Measurements from ENCODE around the gene ZPBP.

Gene ZPBP

GRCh38 chr7:50125766-50126165, 32.7 kb upstream of the ZPBP start:
- H3K4me3 ChIP-seq (ENCODE audit: low read depth, low read length), result no peak overlapping the region
- DNase-seq (ENCODE audit: low read depth), result no peak
- TF ChIP-seq MAX (IDR thresholded peaks at IDR 0.05; ENCODE audit: low read depth, low read length), result no peak
- no peak for TF ChIP-seq POLR2A (IDR thresholded peaks at IDR 0.05; ENCODE audit: extremely low read depth, insufficient read length)
- TF ChIP-seq MYC (IDR thresholded peaks at IDR 0.05; ENCODE audit: low read depth, low read length), result no peak
- TF ChIP-seq CTCF (IDR thresholded peaks at IDR 0.05; ENCODE audit: low read depth, low read length), result no peak

- H3K4me3 ChIP-seq (ENCODE audit: low read depth, low read length), result no peak overlapping the region
- DNase-seq (ENCODE audit: low read depth), result no peak
- no peak for TF ChIP-seq MYC (IDR thresholded peaks at IDR 0.05; ENCODE audit: low read depth, low read length)
Measured at GRCh38 chr7:50121286-50121685, 28.2 kb upstream of the ZPBP start.

GRCh38 chr7:50119815-50120637, 27.0 kb upstream of the ZPBP start:
- H3K4me3 ChIP-seq (ENCODE audit: low read depth, low read length), result no peak overlapping the region
- peak; percentile 88 for TF ChIP-seq CTCF (IDR thresholded peaks at IDR 0.05; ENCODE audit: low read depth, low read length)
- no peak for TF ChIP-seq MYC (IDR thresholded peaks at IDR 0.05; ENCODE audit: low read depth, low read length)
- peak; percentile 62 for DNase-seq (ENCODE audit: low read depth)

GRCh38 chr7:50112250-50112649, 19.2 kb upstream of the ZPBP start:
- TF ChIP-seq MAX (IDR thresholded peaks at IDR 0.05; ENCODE audit: low read depth, low read length) (no peak), CTCF (IDR thresholded peaks at IDR 0.05; ENCODE audit: low read depth, low read length) (no peak)
- no peak overlapping the region for H3K4me3 ChIP-seq (ENCODE audit: low read depth, low read length)
- no peak for DNase-seq (ENCODE audit: low read depth)

- H3K4me3 ChIP-seq (ENCODE audit: low read depth, low read length), result no peak overlapping the region
- TF ChIP-seq MAX (IDR thresholded peaks at IDR 0.05; ENCODE audit: low read depth, low read length) (no peak), POLR2A (IDR thresholded peaks at IDR 0.05; ENCODE audit: extremely low read depth, insufficient read length) (no peak), CTCF (IDR thresholded peaks at IDR 0.05; ENCODE audit: low read depth, low read length) (no peak), MYC (IDR thresholded peaks at IDR 0.05; ENCODE audit: low read depth, low read length) (no peak)
- DNase-seq (ENCODE audit: low read depth), result no peak
Measured at GRCh38 chr7:50101873-50102272, 8.8 kb upstream of the ZPBP start.

- no peak overlapping the region for H3K4me3 ChIP-seq (ENCODE audit: low read depth, low read length)
- no peak for DNase-seq (ENCODE audit: low read depth)
- no peak for TF ChIP-seq POLR2A (IDR thresholded peaks at IDR 0.05; ENCODE audit: extremely low read depth, insufficient read length)
Measured at GRCh38 chr7:50095634-50096033, 2.6 kb upstream of the ZPBP start.

- DNase-seq (ENCODE audit: low read depth), result no peak
- H3K4me3 ChIP-seq (ENCODE audit: low read depth, low read length), result no peak overlapping the region
- TF ChIP-seq CTCF (IDR thresholded peaks at IDR 0.05; ENCODE audit: low read depth, low read length), result no peak
Measured at GRCh38 chr7:50088463-50089129, 4.5 kb downstream of the ZPBP start.

All from NB4 (cell line).